BJ (cell line): ENCODE data around the gene SLC1A3. TPM values are rescaled to one million over a fixed set of nuclear protein-coding genes. Genes with fewer than 3 reads are reported as not detected.
"Not testable (repeated sequence)": the region's sequence is repeated elsewhere in the genome, so short reads cannot be mapped to it uniquely, and the experiment has no call there.

Source experiments
- CTCF ChIA-PET: fragments of 350-600 bp; formaldehyde crosslinking; extraction: SDS; loops from one replicate; lab custom pipeline; 2021; ENCODE audit warnings: antibody characterized with exemption, inconsistent platforms; lab: Yijun Ruan, JAX
- POLR2A ChIA-PET: fragments of 300-600 bp; sonication (Branson Sonifier 250); formaldehyde crosslinking; extraction: SDS; loops from one replicate; lab custom pipeline; 2021; ENCODE audit warnings: antibody characterized with exemption; lab: Charles Lee
- DNase-seq: peaks from one replicate; pipeline ENCODE4 v3.0.0-alpha.2; 2011; ENCODE audit warnings: low read depth
- H3K27me3 ChIP-seq: 2 replicates; pipeline ENCODE4 v1.6.0; 2011; ENCODE audit warnings: low read length; ENCODE audit not compliant: control insufficient read depth, insufficient read depth
- H3K36me3 ChIP-seq: 2 replicates; pipeline ENCODE4 v1.5.1; 2011; ENCODE audit warnings: low read length; ENCODE audit not compliant: control insufficient read depth, insufficient read depth
- H3K4me3 ChIP-seq: 2 replicates; pipeline ENCODE4 v1.5.1; 2011; ENCODE audit warnings: low read depth, mild to moderate bottlenecking, control low read depth, low read length
- CTCF ChIP-seq: IDR thresholded peaks from 2 replicates; pipeline ENCODE4 v1.5.1; 2011; ENCODE audit warnings: low read depth, mild to moderate bottlenecking, control low read depth, inconsistent platforms, low read length, moderate library complexity; ENCODE audit not compliant: insufficient read depth
- polyA plus RNA-seq: library from polyadenylated mRNA; depleted of rRNA; stranded (reverse); fragments of >200 nt; gene quantifications from 2 replicates; pipeline ENCODE4 v1.2.3, GENCODE V29; 2011

Gene SLC1A3
- polyA plus RNA-seq, 1 experiment, result 0.54 TPM

GRCh38 chr5:36581070-36581469 is 25.3 kb upstream of the SLC1A3 start:
- DNase-seq, result no peak
- no peaks in the 10 kb centered on the region for H3K36me3 ChIP-seq
- CTCF ChIA-PET, result no interaction called here
- TF ChIP-seq CTCF, result no peak
- POLR2A ChIA-PET, result no interaction called here
- H3K27me3 ChIP-seq, result peaks cover 2% of the 10 kb centered on the region
- no peak overlapping the region for H3K4me3 ChIP-seq

- DNase-seq, result no peak
- no peak overlapping the region for H3K4me3 ChIP-seq
- no peak for TF ChIP-seq CTCF
- CTCF ChIA-PET, result interaction anchor here (1.0 kb wide), 1 partner anchor 12 kb away, joined by 4 read pairs; no protein-coding TSS in a partner anchor
- H3K27me3 ChIP-seq, result peaks cover 3% of the 10 kb centered on the region
- no peaks in the 10 kb centered on the region for H3K36me3 ChIP-seq
- POLR2A ChIA-PET, result no interaction called here
Measured at GRCh38 chr5:36584009-36584875, 22.2 kb upstream of the SLC1A3 start.

GRCh38 chr5:36585701-36586100 is 20.7 kb upstream of the SLC1A3 start:
- Histone ChIP-seq H3K27me3 (peaks cover 4% of the 10 kb centered on the region), H3K36me3 (no peaks in the 10 kb centered on the region), H3K4me3 (no peak overlapping the region)
- ChIA-PET POLR2A (no interaction called here), CTCF (no interaction called here)
- no peak for DNase-seq
- TF ChIP-seq CTCF, result no peak

GRCh38 chr5:36587354-36587753 is 19.1 kb upstream of the SLC1A3 start:
- Histone ChIP-seq H3K36me3 (no peaks in the 10 kb centered on the region), H3K27me3 (peaks cover 4% of the 10 kb centered on the region), H3K4me3 (no peak overlapping the region)
- DNase-seq, result no peak
- ChIA-PET POLR2A (no interaction called here), CTCF (interaction anchor here (2.0 kb wide), 1 partner anchor 9 kb away, joined by 7 read pairs; no protein-coding TSS in a partner anchor)
- TF ChIP-seq CTCF, result no peak

- DNase-seq, H3K27me3 ChIP-seq, H3K36me3 ChIP-seq, POLR2A ChIA-PET, H3K4me3 ChIP-seq: not testable (repeated sequence)
- CTCF ChIA-PET, result interaction anchor here (0.6 kb wide), 1 partner anchor 38 kb away, joined by 3 read pairs; no protein-coding TSS in a partner anchor
Measured at GRCh38 chr5:36589735-36590134, 16.7 kb upstream of the SLC1A3 start.
